ENCODE results near the gene KIF12. TPM values are rescaled to one million over a fixed set of nuclear protein-coding genes. Genes with fewer than 3 reads are reported as not detected.
A peak's percentile ranks its signal among the peaks of the same experiment; 100 is the strongest.

KIF12 gene
- total and polyA plus RNA-seq, 2 of the 13 experiments (the other 11 are each of a cell fraction or from before 2014, with no cell fraction given) = 1.8 to 12.5 TPM

DNA sequence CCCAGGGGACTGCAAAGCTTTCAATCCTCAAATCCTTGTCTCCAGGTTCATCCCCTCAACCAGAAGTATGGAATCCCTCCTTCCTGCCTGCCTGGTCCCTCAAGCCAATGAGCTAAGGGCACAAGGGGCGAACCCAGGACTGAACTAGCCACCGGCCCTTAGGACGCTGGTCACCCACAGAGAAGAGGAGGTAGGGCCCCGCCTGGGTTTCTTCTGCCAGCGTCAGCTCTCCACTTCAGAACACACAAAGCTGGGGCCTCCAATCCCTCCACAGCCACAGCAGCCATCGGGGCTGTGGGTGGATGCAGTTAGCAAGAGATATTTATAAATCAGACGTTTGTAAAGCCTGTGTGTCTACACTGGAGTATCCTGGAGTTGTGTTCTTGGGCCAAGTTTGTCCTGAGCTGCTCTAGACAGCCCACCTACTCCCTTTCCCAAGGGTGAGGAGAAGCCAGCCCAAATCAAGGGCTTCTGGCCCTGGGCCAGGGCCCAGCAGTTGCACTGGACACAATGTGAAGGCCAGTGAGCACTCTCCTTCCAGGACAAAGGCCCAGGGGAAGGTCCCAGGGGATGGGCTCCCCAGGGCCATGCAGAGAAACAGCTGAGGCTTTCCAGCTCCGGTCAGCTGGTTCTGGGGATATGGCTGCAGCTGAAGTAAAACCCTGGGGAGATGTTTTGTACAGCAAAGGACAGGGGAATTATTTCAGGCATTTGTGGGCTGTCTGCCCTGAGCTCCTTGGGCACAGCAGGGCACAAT, 39.9 kb downstream of the KIF12 start (continued):
- TF ChIP-seq, protein P1, sequence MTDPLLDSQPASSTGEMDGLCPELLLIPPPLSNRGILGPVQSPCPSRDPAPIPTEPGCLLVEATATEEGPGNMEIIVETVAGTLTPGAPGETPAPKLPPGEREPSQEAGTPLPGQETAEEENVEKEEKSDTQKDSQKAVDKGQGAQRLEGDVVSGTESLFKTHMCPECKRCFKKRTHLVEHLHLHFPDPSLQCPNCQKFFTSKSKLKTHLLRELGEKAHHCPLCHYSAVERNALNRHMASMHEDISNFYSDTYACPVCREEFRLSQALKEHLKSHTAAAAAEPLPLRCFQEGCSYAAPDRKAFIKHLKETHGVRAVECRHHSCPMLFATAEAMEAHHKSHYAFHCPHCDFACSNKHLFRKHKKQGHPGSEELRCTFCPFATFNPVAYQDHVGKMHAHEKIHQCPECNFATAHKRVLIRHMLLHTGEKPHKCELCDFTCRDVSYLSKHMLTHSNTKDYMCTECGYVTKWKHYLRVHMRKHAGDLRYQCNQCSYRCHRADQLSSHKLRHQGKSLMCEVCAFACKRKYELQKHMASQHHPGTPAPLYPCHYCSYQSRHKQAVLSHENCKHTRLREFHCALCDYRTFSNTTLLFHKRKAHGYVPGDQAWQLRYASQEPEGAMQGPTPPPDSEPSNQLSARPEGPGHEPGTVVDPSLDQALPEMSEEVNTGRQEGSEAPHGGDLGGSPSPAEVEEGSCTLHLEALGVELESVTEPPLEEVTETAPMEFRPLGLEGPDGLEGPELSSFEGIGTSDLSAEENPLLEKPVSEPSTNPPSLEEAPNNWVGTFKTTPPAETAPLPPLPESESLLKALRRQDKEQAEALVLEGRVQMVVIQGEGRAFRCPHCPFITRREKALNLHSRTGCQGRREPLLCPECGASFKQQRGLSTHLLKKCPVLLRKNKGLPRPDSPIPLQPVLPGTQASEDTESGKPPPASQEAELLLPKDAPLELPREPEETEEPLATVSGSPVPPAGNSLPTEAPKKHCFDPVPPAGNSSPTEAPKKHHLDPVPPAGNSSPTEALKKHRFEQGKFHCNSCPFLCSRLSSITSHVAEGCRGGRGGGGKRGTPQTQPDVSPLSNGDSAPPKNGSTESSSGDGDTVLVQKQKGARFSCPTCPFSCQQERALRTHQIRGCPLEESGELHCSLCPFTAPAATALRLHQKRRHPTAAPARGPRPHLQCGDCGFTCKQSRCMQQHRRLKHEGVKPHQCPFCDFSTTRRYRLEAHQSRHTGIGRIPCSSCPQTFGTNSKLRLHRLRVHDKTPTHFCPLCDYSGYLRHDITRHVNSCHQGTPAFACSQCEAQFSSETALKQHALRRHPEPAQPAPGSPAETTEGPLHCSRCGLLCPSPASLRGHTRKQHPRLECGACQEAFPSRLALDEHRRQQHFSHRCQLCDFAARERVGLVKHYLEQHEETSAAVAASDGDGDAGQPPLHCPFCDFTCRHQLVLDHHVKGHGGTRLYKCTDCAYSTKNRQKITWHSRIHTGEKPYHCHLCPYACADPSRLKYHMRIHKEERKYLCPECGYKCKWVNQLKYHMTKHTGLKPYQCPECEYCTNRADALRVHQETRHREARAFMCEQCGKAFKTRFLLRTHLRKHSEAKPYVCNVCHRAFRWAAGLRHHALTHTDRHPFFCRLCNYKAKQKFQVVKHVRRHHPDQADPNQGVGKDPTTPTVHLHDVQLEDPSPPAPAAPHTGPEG (CRISPR knock-in tag; IDR thresholded peaks at IDR 0.05) = no peak
- TF ChIP-seq POGZ (CRISPR knock-in tag; IDR thresholded peaks at IDR 0.05) = no peak
- TF ChIP-seq TMF1 (CRISPR knock-in tag; IDR thresholded peaks at IDR 0.05; ENCODE audit: low read depth) = 0 out of 2 replicates have a peak, but pooled peaks have one; percentile 37
- no peak for TF ChIP-seq MEF2D (CRISPR knock-in tag; IDR thresholded peaks at IDR 0.05)
- no peak; the same call in 1 of the 2 replicates for TF ChIP-seq NCOA2 (CRISPR knock-in tag; IDR thresholded peaks at IDR 0.05)
- TF ChIP-seq REXO4 (CRISPR knock-in tag; IDR thresholded peaks at IDR 0.05; ENCODE audit: borderline replicate concordance) = no peak
- no peak for TF ChIP-seq PHF20 (CRISPR knock-in tag; IDR thresholded peaks at IDR 0.05)
- TF ChIP-seq ZNF333 (CRISPR knock-in tag; IDR thresholded peaks at IDR 0.05; ENCODE audit: borderline replicate concordance) = no peak
- TF ChIP-seq ZNF547 (CRISPR knock-in tag; IDR thresholded peaks at IDR 0.05) = no peak; the same call in 1 of the 2 replicates
- peak; percentile 50; the same call in 1 of the 2 replicates for TF ChIP-seq ZNF350 (CRISPR knock-in tag; IDR thresholded peaks at IDR 0.05; ENCODE audit: borderline replicate concordance, low read depth)
- TF ChIP-seq ZMYM2 (CRISPR knock-in tag; IDR thresholded peaks at IDR 0.05) = no peak
- TF ChIP-seq, protein P2, sequence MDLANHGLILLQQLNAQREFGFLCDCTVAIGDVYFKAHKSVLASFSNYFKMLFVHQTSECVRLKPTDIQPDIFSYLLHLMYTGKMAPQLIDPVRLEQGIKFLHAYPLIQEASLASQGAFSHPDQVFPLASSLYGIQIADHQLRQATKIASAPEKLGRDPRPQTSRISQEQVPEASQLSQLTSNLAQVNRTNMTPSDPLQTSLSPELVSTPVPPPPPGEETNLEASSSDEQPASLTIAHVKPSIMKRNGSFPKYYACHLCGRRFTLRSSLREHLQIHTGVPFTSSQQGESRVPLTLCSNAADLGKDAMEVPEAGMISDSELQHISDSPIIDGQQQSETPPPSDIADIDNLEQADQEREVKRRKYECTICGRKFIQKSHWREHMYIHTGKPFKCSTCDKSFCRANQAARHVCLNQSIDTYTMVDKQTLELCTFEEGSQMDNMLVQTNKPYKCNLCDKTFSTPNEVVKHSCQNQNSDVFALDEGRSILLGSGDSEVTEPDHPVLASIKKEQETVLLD (CRISPR knock-in tag; IDR thresholded peaks at IDR 0.05; ENCODE audit: low read depth) = no peak; the same call in 1 of the 2 replicates
- TF ChIP-seq NAIF1 (CRISPR knock-in tag; IDR thresholded peaks at IDR 0.05; ENCODE audit: borderline replicate concordance) = no peak
- TF ChIP-seq SKI (IDR thresholded peaks at IDR 0.05; ENCODE audit: partially characterized antibody) = no peak
- TF ChIP-seq ELF3 (CRISPR knock-in tag; IDR thresholded peaks at IDR 0.05) = no peak
- peak; percentile 97 for TF ChIP-seq AGO2 (optimal IDR thresholded peaks at IDR 0.05; ENCODE audit: low read depth, low read length)
- TF ChIP-seq HDAC1 (CRISPR knock-in tag; IDR thresholded peaks at IDR 0.05) = peak; percentile 41; the same call in 1 of the 2 replicates
- TF ChIP-seq ZNF776 (CRISPR knock-in tag; IDR thresholded peaks at IDR 0.05) = no peak
- TF ChIP-seq ARNTL (CRISPR knock-in tag; IDR thresholded peaks at IDR 0.05) = 0 out of 2 replicates have a peak, but pooled peaks have one; percentile 16
- TF ChIP-seq ZNF207 (IDR thresholded peaks at IDR 0.05; ENCODE audit: borderline replicate concordance) = no peak
- TF ChIP-seq TARDBP (CRISPR knock-in tag; IDR thresholded peaks at IDR 0.05) = peak; percentile 51; the same call in 1 of the 2 replicates
- TF ChIP-seq SUZ12 (IDR thresholded peaks at IDR 0.05; ENCODE audit: low read depth, low read length) = no peak
- TF ChIP-seq SP5 (CRISPR knock-in tag; IDR thresholded peaks at IDR 0.05; ENCODE audit: borderline replicate concordance, low read depth) = no peak
- no peak for TF ChIP-seq MYC (CRISPR knock-in tag; IDR thresholded peaks at IDR 0.05; ENCODE audit: borderline replicate concordance)
- no peak for TF ChIP-seq ZZZ3 (CRISPR knock-in tag; IDR thresholded peaks at IDR 0.05; ENCODE audit: borderline replicate concordance)
